Spinal cord (tissue), 10 donors: ENCODE measurements around the gene ENG. TPM values are rescaled to one million over a fixed set of nuclear protein-coding genes. Genes with fewer than 3 reads are reported as not detected.
"Not testable (repeated sequence)": the region's sequence is repeated elsewhere in the genome, so short reads cannot be mapped to it uniquely, and the experiment has no call there.

Source experiments
- DNase-seq, 6 donors: peaks; one replicate each; pipeline versions ENCODE4 v3.0.0 to v3.0.0-alpha.2; 2013 to 2015; ENCODE audit warnings: low spot score in 6 of 6, low read depth in 4 of 6
- H3K27ac ChIP-seq: one replicate; pipeline ENCODE4 v1.5.1; 2013; ENCODE audit warnings: low read depth, low read length, control low read depth
- H3K27me3 ChIP-seq: one replicate; pipeline ENCODE4 v1.6.1; 2013; ENCODE audit warnings: low read length; ENCODE audit not compliant: control insufficient read depth, insufficient read depth
- H3K36me3 ChIP-seq: one replicate; pipeline ENCODE4 v1.6.1; 2013; ENCODE audit warnings: low read length; ENCODE audit not compliant: control insufficient read depth, insufficient read depth
- H3K4me1 ChIP-seq: one replicate; pipeline ENCODE4 v1.6.1; 2013; ENCODE audit warnings: low read length; ENCODE audit not compliant: control insufficient read depth, insufficient read depth
- H3K4me3 ChIP-seq: one replicate; pipeline ENCODE4 v1.5.1; 2013; ENCODE audit warnings: low read depth, low read length, control low read depth
- H3K9me3 ChIP-seq: one replicate; pipeline ENCODE4 v1.6.1; 2013; ENCODE audit warnings: low read length; ENCODE audit not compliant: control insufficient read depth, insufficient read depth
- WGBS: methylation state at CpG from one replicate; pipeline ENCODE4 v1.1.5; 2013; ENCODE audit warnings: missing lambda C conversion rate; ENCODE audit not compliant: insufficient coverage; 5-methylcytosine and 5-hydroxymethylcytosine counted together
- polyA plus RNA-seq, 2 donors: library from polyadenylated mRNA; unstranded; fragments of 120-200 nt; gene quantifications; one replicate each; pipeline ENCODE4 v1.2.1, GENCODE V29; 2013; ENCODE audit not compliant: insufficient read length in 2 of 2
- total RNA-seq, 2 donors: library from RNA; depleted of rRNA in 1 of 2; stranded (reverse); fragments of 120-200 nt in 1 of 2; fragments of >200 nt in 1 of 2; gene quantifications; one replicate each; pipeline versions ENCODE4 v1.2.3 to v1.2.4, GENCODE V29; 2013 to 2014
- donor health status: healthy.

The ENG gene
- total and polyA plus RNA-seq, 4 donors: 6.3 to 46.9 (median 29.6) TPM

GRCh38 chr9:127847178-127847510 is 7.3 kb downstream of the ENG start:
- Histone ChIP-seq H3K27ac (no peak overlapping the region), H3K4me1 (peaks cover 5% of the 10 kb centered on the region), H3K4me3 (no peak overlapping the region), H3K27me3 (no peaks in the 10 kb centered on the region), H3K36me3 (no peaks in the 10 kb centered on the region), H3K9me3 (no peaks in the 10 kb centered on the region)
- WGBS: 84% methylated on average over 5 of the region's 6 CpGs
- no peak for DNase-seq

GRCh38 chr9:127846443-127847177 is 7.8 kb downstream of the ENG start:
- H3K4me1 ChIP-seq: peaks cover 5% of the 10 kb centered on the region
- DNase-seq: no peak
- H3K4me3 ChIP-seq: no peak overlapping the region
- 77% methylated on average over 18 of the region's 18 CpGs for WGBS
- H3K27me3 ChIP-seq: no peaks in the 10 kb centered on the region
- no peaks in the 10 kb centered on the region for H3K36me3 ChIP-seq
- H3K27ac ChIP-seq: peak overlapping the region; percentile 6
- H3K9me3 ChIP-seq: no peaks in the 10 kb centered on the region

- DNase-seq, H3K27me3 ChIP-seq, H3K9me3 ChIP-seq, H3K4me3 ChIP-seq, H3K4me1 ChIP-seq, H3K36me3 ChIP-seq: not testable (repeated sequence)
- 98% methylated on average over 4 of the region's 4 CpGs for WGBS
- peak overlapping the region; percentile 37 for H3K27ac ChIP-seq
Observed at GRCh38 chr9:127845619-127846018, 8.8 kb downstream of the ENG start.

- WGBS: 66% methylated on average over 14 of the region's 16 CpGs
- H3K36me3 ChIP-seq: no peaks in the 10 kb centered on the region
- no peak overlapping the region for H3K4me3 ChIP-seq
- H3K9me3 ChIP-seq: no peaks in the 10 kb centered on the region
- H3K27ac ChIP-seq: peak overlapping the region; percentile 37
- no peak for DNase-seq
- H3K4me1 ChIP-seq: peaks cover 5% of the 10 kb centered on the region
- no peaks in the 10 kb centered on the region for H3K27me3 ChIP-seq
Observed at GRCh38 chr9:127844821-127845359, 9.6 kb downstream of the ENG start.

- WGBS: 93% methylated on average over 13 of the region's 15 CpGs
- no peaks in the 10 kb centered on the region for H3K36me3 ChIP-seq
- H3K27me3 ChIP-seq: no peaks in the 10 kb centered on the region
- no peak for DNase-seq
- H3K27ac ChIP-seq: no peak overlapping the region
- no peak overlapping the region for H3K4me3 ChIP-seq
- H3K9me3 ChIP-seq: no peaks in the 10 kb centered on the region
- H3K4me1 ChIP-seq: peaks cover 33% of the 10 kb centered on the region
Observed at GRCh38 chr9:127841087-127841835, 13.2 kb downstream of the ENG start.

GRCh38 chr9:127838375-127839078 is 15.9 kb downstream of the ENG start:
- Histone ChIP-seq H3K36me3 (no peaks in the 10 kb centered on the region), H3K27me3 (no peaks in the 10 kb centered on the region), H3K9me3 (no peaks in the 10 kb centered on the region), H3K4me1 (peaks cover 38% of the 10 kb centered on the region), H3K27ac (no peak overlapping the region), H3K4me3 (no peak overlapping the region)
- DNase-seq: peak in 1 of 6 donors; percentile 35
- 50% methylated on average over 15 of the region's 18 CpGs for WGBS

- Histone ChIP-seq H3K4me3 (no peak overlapping the region), H3K27ac (no peak overlapping the region), H3K27me3 (no peaks in the 10 kb centered on the region), H3K9me3 (no peaks in the 10 kb centered on the region), H3K36me3 (no peaks in the 10 kb centered on the region), H3K4me1 (peaks cover 38% of the 10 kb centered on the region)
- WGBS: 61% methylated on average over 2 of the region's 4 CpGs
- peak in 1 of 6 donors; percentile 13 for DNase-seq
Observed at GRCh38 chr9:127837346-127837745, 17.1 kb downstream of the ENG start.

GRCh38 chr9:127836561-127836960 is 17.9 kb downstream of the ENG start:
- not testable (repeated sequence) for H3K36me3 ChIP-seq, H3K9me3 ChIP-seq, DNase-seq, H3K4me3 ChIP-seq, H3K27me3 ChIP-seq
- peak overlapping the region; percentile 29 for H3K27ac ChIP-seq
- WGBS: 73% methylated on average over 3 of the region's 3 CpGs
- H3K4me1 ChIP-seq: peaks cover 38% of the 10 kb centered on the region

GRCh38 chr9:127835991-127836516 is 18.4 kb downstream of the ENG start:
- no peaks in the 10 kb centered on the region for H3K27me3 ChIP-seq
- 54% methylated on average over 11 of the region's 17 CpGs for WGBS
- DNase-seq: no peak
- H3K4me3 ChIP-seq: no peak overlapping the region
- H3K4me1 ChIP-seq: peaks cover 38% of the 10 kb centered on the region
- H3K9me3 ChIP-seq: no peaks in the 10 kb centered on the region
- H3K36me3 ChIP-seq: no peaks in the 10 kb centered on the region
- H3K27ac ChIP-seq: peak overlapping the region; percentile 29
